HG03095 (cell line): ENCODE results near the gene DHRSX.
"Not testable (repeated sequence)": the region's sequence is repeated elsewhere in the genome, so short reads cannot be mapped to it uniquely, and the experiment has no call there.

Experiments used
- ATAC-seq: cut with Tn5 transposase; IDR thresholded peaks from one replicate; pipeline ENCODE4 v1.9.1; 2021; ENCODE audit warnings: moderate library complexity; ENCODE audit not compliant: unreplicated experiment

Gene DHRSX

DNA sequence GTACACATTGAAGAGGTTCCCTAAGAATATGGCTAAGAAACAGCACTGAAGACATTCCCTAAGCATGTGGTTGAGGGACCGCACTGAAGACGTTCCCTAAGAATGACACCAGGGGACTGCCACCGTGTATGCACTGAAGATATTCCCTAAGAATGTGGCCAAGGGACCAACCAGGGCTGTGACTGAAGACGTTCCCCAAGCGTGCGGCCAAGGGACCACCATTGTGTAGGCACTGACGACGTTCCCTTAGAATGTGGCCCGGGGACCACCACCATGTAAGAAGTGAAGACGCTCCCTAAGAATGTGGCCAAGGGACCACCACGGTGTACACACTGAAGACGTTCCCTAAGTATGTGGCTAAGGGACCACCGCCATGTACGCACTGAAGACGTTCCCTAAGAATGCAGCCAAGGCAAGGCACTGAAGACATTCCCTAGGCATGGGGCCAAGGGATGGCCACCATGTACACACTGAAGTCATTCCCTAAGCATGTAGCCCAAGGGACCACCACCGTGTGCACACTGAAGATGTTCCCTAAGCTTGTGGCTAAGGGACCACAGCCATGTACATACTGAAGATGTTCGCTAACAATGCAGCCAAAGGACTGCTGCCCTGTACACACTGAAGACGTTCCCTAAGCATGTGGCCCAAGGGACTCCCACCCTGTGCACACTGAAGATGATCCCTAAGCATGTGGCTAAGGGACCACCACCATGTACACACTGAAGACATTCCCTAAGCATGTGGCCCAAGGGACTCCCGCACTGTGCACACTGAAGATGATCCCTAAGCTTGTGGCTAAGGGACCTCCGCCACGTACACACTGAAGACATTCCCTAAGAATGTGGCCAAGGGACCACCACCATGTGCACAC is 22.0 kb downstream of the DHRSX start:
- no peak for ATAC-seq

DNA sequence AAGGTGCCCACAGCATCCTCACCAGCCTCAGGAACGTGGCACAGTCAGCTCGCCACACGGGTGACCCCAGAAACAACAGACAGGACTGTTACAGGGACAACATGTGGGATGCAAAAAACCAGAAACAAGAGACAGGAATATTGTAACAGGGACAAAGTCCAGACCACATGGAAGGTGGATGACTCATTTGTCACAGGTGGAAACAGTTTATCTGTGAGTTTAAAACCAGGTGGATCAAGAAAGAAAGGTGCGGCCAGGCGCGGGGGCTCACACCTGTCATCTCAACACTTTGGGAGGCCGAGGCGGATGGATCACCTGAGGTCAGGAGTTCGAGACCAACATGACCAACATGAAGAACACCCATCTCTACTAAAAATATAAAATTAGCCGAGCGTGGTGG is 23.5 kb downstream of the DHRSX start:
- ATAC-seq, result not testable (repeated sequence)

DNA sequence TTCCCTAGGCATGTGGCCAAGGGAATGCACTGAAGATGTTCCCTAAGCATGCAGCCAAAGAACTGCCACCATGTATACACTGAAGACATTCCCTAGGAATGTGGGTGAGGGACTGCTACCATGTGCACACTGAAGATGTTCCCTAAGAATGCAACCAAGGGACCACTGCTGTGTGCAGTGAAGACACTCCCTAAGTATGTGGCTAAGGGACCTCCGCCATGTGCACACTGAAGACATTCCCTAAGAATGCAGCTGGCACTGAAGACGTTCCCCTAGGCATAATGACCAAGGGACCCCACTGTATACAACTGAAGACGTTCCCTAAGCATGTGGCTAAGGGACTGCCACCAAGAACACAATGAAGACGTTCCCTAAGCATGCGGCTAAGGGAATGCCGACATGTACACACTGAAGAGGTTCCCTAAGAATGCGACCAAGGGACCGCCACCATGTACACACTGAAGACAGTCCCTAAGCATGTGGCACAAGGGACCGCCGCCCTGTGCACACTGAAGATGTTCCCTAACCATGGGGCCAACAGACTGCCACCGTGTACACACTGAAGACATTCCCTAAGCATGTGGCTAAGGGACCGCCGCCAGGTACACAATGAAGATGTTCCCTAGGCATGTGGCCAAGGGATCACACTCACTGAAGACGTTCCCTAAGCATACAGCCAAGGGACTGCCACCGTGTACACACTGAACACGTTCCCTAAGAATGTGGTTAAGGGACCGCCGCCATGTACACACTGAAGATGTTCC is 25.6 kb downstream of the DHRSX start:
- no peak for ATAC-seq

DNA sequence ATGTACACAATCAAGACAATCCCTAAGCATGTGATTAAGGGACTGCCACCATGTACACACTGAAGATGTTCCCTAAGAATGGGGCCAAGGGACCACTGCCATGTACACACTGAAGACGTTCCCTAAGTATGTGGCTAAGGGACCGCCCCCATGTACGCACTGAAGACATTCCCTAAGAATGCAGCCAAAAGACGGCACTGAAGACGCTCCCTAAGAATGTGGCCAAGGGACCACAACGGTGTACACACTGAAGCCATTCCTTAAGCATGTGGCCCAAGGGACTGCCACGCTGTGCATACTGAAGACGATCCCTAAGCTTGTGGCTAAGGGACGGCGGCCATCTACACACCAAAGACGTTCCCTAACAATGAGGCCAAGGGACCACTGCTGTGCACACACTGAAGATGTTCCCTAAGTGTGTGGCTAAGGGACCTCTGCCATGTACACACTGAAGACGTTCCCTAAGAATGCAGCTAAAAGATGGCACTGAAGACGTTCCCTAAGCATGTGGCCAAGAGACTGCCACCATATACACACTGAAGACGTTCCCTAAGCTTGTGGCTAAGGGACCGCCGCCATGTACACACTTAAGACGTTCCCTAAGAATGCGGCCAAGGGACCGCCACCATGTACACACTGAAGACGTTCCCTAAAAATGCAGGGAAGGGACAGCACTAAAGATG is 26.4 kb downstream of the DHRSX start:
- no peak for ATAC-seq

DNA sequence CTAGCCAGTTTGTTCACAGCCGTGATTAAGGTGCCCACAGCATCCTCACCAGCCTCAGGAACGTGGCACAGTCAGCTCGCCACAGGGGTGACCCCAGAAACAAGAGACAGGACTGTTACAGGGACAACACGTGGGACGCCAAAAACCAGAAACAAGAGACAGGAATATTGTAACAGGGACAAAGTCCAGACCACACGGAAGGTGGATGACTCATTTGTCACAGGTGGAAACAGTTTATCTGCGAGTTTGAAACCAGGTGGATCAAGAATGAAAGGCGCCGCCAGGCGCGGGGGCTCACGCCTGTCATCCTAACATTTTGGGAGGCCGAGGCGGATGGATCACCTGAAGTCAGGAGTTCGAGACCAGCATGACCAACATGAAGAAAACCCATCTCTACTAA is 27.7 kb downstream of the DHRSX start:
- not testable (repeated sequence) for ATAC-seq

DNA sequence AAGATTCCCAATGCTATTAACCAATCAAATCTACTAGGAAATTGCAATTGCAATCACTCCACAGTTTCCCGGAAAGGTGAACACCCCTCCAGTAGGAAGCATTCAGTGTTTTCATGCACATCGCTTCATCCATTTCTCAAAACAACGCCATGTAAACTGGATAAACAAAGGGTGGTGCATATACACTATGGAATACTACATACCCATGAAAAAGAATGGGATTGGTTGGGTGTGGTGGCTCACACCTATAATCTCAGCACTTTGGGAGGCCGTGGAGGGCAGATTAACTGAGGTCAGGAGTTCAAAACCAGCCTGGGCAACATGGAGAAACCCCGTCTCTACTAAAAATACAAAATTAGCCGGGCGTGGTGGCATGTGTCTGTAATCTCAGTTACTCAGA is 29.1 kb downstream of the DHRSX start:
- ATAC-seq, result no peak

DNA sequence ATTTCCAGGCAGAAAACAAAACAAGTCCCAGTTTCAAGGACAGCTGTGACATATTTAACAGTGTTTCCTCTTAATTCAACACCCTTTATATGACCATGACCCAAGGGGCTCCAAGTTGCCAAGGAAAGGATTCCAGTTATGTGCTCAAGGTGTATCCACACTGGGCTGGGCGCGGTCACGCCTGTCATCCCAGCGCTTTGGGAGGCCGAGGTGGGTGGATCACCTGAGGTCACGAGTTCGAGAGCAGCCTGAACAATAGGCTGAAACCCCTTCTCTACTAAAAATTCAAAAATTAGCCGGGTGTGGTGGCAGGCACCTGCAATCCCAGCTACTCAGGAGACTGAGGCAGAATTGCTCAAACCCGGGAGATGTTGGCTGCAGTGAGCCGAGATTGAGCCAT is 29.6 kb downstream of the DHRSX start:
- ATAC-seq, result not testable (repeated sequence)

DNA sequence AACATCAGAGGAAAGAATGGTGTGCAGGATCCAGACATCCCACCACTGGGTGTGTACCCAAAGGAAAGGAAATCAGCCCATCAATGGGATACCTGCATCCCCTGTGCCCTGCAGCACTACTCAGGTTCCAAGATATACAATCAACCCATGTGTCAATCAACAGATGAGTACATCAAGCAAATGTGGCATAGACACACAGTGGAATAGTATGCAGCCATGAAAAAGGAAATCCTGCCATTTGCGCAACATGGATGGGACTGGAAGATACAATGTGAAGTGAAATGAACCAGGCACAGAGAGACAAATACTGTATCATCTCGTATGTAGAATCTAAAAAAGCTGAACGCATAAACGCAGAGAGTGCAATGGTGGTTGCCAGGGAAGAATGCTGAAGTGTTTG is 30.9 kb downstream of the DHRSX start:
- ATAC-seq, result not testable (repeated sequence)

DNA sequence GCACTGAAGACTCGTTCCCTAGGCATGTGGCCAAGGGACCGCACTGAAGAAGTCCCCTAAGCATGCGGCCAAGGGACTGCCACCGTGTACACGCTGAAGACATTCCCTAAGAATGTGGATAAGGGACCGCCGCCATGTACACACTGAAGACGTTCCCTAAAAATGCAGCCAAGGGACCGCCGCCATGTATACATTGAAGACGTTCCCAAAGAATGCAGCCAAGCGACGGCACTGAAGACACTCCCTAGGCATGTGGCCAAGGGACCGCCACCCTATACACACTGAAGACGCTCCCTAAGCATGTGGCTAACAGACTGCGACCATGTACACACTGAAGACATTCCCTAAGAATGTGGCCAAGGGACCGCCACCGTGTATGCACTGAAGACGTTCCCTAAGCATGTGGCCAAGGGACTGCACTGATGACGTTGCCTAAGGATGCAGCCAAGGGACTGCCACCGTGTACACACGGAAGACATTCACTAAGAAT is 31.5 kb downstream of the DHRSX start:
- ATAC-seq, result no peak

DNA sequence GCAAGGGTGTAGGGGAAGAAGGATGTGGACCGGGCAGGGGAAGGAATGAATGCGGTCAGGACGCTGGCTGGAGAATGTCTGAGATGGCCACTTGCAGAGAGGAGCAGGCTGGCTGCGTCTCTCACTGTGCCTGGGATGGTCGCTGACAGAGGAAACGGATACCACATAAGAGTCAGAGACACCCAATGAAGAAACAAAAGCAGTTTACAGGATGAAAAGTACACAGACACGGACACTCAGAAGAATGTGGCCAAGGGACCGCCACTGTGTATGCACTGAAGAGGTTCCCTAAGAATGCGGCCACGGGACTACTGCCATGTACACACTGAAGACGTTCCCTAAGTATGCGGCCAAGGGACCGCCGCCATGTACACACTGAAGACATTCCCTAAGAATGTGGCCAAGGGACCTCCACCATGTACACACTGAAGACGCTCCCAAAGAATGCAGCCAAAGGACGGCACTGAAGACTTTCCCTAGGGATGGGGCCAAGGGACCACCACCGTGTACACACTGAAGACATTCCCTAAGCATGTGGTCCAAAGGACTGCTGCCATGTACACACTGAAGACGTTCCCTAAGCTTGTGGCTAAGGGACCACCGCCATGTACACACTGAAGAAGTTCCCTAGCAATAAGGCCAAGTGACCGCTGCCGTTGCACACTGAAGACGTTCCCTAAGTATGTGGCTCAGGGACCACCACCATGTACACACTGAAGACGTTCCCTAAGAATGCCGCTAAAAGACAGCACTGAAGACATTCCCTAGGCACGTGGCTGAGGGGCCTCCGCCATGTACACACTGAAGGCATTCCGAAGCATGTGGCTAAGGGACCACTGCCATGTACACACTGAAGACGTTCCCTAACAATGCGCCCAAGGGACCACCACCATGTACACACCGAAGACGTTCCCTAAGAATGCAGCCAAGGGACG is 32.2 kb downstream of the DHRSX start:
- no peak for ATAC-seq

DNA sequence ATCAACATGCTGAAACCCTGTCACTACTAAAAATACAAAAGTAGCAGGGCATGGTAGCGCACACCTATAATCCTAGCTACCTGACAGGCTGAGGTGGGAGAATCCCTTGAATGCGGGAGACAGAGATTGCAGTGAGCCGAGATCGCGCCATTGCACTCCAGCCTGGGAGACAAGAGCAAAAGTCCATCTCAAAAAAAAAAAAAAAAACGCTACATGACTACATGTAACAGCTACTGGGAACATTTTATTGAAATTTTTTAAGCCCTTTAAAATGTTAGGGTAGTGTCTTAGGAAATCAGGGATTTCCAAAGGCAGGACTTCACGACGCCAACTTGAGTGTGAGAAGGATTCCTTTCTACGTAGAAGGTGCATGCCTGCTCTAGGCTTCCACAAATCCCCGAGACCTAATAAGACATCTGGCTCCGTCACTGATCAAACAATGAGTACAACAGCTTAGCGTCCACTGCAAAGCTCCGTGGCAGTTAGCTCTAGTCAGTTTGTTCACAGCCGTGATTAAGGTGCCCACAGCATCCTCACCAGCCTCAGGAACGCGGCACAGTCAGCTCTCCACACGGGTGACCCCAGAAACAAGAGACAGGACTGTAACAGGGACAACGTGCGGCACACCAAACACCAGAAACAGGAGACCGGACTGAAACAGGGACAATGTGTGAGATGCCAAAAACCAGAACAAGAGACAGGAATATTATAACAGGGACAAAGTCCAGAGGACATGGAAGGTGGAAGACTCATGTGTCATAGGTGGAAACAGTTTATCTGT is 33.7 kb downstream of the DHRSX start:
- ATAC-seq, result no peak

DNA sequence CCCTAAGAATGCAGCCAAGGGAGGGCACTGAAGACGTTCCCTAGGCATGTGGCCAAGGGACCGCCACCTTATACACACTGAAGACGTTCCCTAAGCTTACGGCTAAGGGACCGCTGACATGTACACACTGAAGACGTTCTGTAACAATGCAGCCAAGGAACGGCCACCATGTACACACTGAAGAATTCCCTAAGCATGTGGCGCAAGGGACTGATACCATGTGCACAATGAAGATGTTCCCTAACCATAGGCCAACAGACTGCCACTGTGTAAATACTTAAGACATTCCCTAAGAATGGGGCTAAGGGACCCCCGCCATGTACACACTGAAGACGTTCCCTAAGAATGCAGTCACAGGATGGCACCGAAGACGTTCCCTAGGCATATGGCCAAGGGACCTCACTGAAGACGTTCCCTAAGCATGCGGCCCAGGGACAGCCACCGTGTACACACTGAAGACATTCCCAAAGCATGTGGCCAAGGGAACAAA is 36.1 kb downstream of the DHRSX start:
- ATAC-seq, result no peak

DNA sequence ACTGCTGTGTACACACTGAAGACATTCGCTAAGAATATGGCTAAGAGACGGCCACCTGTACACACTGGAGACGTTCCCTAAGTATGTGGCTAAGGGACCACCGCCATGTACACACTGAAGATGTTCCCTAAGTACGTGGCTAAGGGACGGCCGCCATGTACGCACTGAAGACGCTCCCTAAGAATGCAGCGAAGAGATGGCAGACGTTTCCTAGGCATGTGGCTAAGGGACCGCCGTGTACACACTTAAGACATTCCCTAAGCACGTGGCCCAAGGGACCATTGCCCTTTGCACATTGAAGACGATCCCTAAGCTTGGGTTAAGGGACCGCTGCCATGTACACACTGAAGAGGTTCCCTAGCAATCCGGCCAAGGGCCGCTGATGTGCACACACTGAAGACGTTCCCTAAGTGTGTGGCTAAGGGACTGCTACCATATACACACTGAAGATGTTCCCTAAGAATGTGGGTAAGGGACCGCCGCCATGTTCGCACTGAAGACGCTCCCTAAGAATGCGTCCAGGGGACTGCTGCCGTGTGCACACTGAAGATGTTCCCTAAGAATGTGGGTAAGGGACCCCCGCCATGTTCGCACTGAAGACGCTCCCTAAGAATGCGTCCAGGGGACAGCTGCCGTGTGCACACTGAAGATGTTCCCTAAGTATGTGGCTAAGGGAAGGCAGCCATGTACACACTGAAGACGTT is 36.7 kb downstream of the DHRSX start:
- no peak for ATAC-seq

DNA sequence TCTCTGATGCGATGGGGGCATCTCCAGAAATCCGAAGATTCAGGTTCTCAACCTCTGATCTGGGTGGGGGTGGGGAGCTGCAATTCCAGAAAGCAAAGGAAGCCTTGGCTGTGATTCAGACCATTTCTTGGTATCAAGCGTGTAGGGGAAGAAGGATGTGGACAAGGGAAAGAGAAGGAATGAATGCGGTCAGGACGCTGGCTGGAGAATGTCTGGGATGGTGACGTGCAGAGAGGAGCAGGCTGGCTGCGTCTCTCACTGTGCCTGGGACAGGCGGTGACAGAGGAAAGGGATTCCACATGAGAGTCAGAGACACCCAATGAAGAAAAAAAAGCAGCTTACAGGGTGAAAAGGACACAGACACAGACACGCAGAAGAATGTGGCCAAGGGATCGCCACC is 37.3 kb downstream of the DHRSX start:
- ATAC-seq, result not testable (repeated sequence)

DNA sequence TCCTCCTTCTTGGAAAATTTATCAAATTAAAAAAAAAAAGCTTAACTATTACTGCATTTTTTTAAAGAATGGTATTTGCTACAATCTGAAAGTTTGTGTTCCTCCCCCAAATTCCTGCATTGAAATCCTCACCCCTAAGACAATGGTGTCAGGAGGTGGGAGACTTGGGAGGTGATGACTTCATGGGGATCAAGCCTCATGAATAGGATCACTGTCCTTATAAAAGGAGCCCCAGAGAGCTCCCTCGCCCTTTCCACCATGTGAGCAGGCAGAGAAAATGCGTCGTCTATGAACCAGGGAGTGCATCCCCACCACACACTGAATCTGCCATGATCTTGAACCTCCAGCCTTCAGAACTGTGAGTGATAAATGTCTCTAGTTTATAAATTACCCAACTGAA is 38.0 kb downstream of the DHRSX start:
- no peak for ATAC-seq

DNA sequence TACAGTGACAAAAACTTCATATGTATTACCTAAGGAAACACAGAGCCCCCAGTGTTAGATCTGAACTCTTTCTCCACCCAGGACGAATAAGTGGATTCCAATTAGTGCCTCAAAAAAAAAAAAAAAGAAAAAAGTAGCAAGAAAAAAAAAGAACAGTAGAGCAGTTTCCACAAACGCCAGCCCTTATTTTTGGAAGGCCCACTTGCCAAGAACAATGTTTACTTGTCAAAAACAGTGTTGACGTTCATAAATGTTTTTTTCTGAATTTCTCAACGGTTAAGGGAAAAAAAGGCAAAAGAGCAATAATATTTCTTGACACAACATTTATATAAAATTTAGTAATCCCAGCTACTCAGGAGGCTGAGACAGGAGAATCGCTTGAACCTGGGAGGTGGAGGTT is 38.7 kb downstream of the DHRSX start:
- ATAC-seq, result no peak

DNA sequence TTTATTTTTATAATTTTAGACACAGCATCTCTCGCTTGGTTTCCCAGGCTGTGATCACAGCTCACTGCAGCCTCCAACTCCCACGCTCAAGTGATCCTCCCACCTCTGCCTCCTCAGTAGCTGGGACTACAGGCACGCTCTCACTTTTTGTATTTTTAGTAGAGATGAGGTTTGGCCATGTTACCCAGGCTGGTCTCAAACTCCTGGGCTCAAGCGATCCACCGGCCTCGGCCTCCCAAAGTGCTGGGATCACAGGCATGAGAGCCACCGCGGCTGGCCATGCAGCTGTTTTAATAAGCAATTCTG is 39.1 kb downstream of the DHRSX start:
- ATAC-seq, result no peak

DNA sequence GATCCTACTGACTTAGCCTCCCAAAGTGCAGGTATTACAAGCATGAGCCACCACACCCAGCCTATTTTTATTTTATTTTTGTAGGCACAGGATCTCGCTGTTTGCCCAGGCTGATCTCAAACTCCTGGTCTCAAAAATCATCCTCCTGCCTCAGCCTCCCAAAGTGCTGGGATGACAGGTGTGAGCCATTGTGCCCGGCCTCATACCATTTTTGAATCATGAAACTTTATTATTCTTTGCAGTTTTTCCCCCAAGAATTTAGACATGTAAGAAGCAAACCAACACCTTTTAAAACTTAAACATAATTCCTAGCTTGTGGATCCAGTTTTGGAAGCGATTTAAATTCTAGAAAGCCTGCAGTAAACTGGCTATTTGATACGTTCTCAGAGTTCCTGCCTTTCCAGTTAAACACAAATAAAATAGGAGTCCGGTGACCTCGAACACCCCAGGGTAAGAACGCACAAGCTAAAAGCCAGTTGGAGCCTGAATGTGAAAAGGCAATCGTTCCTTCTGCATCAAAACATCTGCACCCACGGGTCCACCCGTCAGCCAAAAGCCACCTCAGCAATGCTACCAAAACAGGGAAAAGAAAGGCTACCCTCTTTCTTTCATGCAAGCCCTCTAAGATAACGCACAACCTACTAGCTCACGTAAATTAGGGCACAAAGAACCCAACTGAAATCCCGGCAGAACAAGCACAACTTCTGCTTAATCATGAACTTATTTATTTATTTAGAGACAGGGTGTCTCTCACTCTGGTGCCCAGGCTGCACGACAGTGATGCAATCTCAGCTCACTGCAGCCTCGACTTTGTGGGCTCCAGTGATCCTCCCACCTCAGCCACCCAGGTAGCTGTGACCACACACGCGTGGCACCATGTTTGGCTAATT is 39.7 kb downstream of the DHRSX start:
- ATAC-seq, result not testable (repeated sequence)
